Measurements from ENCODE around the gene SP4. TPM values are rescaled to one million over a fixed set of nuclear protein-coding genes. Genes with fewer than 3 reads are reported as not detected.

SP4 gene
- total RNA-seq, 1 donor: 40.6 TPM

Other genes starting within 250 kb of the SP4 start
- gene DNAH11, start 115.0 kb downstream of the SP4 start, total RNA-seq: under 0.01 TPM

Data from mononuclear cell (primary cell).